ENCODE measurements around the gene DGKA. TPM values are rescaled to one million over a fixed set of nuclear protein-coding genes. Genes with fewer than 3 reads are reported as not detected.

Gene DGKA
- total and polyA plus RNA-seq, 2 of the 4 experiments (the other 2 are of a cell fraction): 71.9 to 75.1 TPM

- H2BK20ac ChIP-seq (ENCODE audit: low read depth, low read length): no peak overlapping the region
- H4K8ac ChIP-seq (ENCODE audit: low read depth in 2 of 2, low read length in 2 of 2): no peak overlapping the region
- no peak overlapping the region for H3K56ac ChIP-seq (ENCODE audit: extremely low read depth, insufficient read depth, low read length)
- no peak overlapping the region for H4K91ac ChIP-seq (ENCODE audit: insufficient read depth, low read depth, low read length)
- ATAC-seq (ENCODE audit: low read depth) (no peak), DNase-seq (no peak)
- H4K20me1 ChIP-seq (ENCODE audit: insufficient read depth, low read length): no peaks in the 10 kb centered on the region
- CTCF ChIA-PET: no interaction called here
- H2AK9ac ChIP-seq (replicated peaks; ENCODE audit: low read depth, low read length, poor library complexity): no peak overlapping the region
- H3K27ac ChIP-seq (ENCODE audit: insufficient read depth, low read length): no peak overlapping the region
- H3K27me3 ChIP-seq (ENCODE audit: control insufficient read depth, insufficient read depth, low read length): no peaks in the 10 kb centered on the region
- intact Hi-C loops (cut with micrococcal nuclease) (loop anchor here (5.0 kb wide), 1 partner anchor 33 kb away; no protein-coding TSS in a partner anchor), in situ Hi-C loops (cut with MboI; ENCODE audit: low sequenced_read_pairs) (no loop called here), dilution Hi-C loops (cut with HindIII; ENCODE audit: low sequenced_read_pairs, unreplicated experiment) (no loop called here)
- no peak overlapping the region for H2BK5ac ChIP-seq (ENCODE audit: low read depth, low read length, poor library complexity, severe bottlenecking)
- H3K18ac ChIP-seq (ENCODE audit: low read depth, low read length): no peak overlapping the region
- H3K4ac ChIP-seq (ENCODE audit: low read depth, low read length): no peak overlapping the region
- no peak overlapping the region for H3K9ac ChIP-seq (ENCODE audit: low read depth, low read length)
- H2BK120ac ChIP-seq (ENCODE audit: low read depth, low read length): no peak overlapping the region
- H4K5ac ChIP-seq (ENCODE audit: low read depth, low read length): no peak overlapping the region
- no peak overlapping the region for H3K4me3 ChIP-seq (ENCODE audit: insufficient read depth, low read depth, low read length)
- no peak overlapping the region for H3K4me2 ChIP-seq (ENCODE audit: low read depth, low read length)
- TF ChIP-seq MXI1 (IDR thresholded peaks at IDR 0.05; ENCODE audit: borderline replicate concordance, low read depth, low read length) (no peak), NFE2L2 (IDR thresholded peaks at IDR 0.05; ENCODE audit: low read depth, low read length) (no peak), RCOR1 (IDR thresholded peaks at IDR 0.05; ENCODE audit: insufficient replicate concordance, low read length) (no peak), MAZ (IDR thresholded peaks at IDR 0.05; ENCODE audit: borderline replicate concordance, low read depth, low read length) (no peak), BHLHE40 (IDR thresholded peaks at IDR 0.05; ENCODE audit: low read depth, low read length) (no peak), SMC3 (IDR thresholded peaks at IDR 0.05; ENCODE audit: low read depth, low read length) (no peak), FOS (IDR thresholded peaks at IDR 0.05; ENCODE audit: low read depth, low read length) (no peak), RAD21 (IDR thresholded peaks at IDR 0.05; ENCODE audit: low read length) (no peak), CHD1 (IDR thresholded peaks at IDR 0.05; ENCODE audit: low read depth, low read length) (no peak), CEBPB (IDR thresholded peaks at IDR 0.05; ENCODE audit: low read depth, low read length) (no peak), POLR2A (IDR thresholded peaks at IDR 0.05; ENCODE audit: low read depth, low read length) (no peak)
- TF ChIP-seq, protein P1, sequence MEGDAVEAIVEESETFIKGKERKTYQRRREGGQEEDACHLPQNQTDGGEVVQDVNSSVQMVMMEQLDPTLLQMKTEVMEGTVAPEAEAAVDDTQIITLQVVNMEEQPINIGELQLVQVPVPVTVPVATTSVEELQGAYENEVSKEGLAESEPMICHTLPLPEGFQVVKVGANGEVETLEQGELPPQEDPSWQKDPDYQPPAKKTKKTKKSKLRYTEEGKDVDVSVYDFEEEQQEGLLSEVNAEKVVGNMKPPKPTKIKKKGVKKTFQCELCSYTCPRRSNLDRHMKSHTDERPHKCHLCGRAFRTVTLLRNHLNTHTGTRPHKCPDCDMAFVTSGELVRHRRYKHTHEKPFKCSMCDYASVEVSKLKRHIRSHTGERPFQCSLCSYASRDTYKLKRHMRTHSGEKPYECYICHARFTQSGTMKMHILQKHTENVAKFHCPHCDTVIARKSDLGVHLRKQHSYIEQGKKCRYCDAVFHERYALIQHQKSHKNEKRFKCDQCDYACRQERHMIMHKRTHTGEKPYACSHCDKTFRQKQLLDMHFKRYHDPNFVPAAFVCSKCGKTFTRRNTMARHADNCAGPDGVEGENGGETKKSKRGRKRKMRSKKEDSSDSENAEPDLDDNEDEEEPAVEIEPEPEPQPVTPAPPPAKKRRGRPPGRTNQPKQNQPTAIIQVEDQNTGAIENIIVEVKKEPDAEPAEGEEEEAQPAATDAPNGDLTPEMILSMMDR (conservative IDR thresholded peaks at IDR 0.05; ENCODE audit: low read depth, low read length): no peak
- TF ChIP-seq, protein P2, sequence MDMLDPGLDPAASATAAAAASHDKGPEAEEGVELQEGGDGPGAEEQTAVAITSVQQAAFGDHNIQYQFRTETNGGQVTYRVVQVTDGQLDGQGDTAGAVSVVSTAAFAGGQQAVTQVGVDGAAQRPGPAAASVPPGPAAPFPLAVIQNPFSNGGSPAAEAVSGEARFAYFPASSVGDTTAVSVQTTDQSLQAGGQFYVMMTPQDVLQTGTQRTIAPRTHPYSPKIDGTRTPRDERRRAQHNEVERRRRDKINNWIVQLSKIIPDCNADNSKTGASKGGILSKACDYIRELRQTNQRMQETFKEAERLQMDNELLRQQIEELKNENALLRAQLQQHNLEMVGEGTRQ (IDR thresholded peaks at IDR 0.05; ENCODE audit: low read depth, low read length): no peak
- no peak overlapping the region for H2AK5ac ChIP-seq (ENCODE audit: low read depth, low read length)
- WGBS, 2 experiments (ENCODE audit: extremely low coverage in 2 of 2, insufficient read length in 1 of 2): no CpG with 5 or more reads among the region's 1 CpG
- no peak overlapping the region for H3K14ac ChIP-seq (replicated peaks; ENCODE audit: low read depth, low read length)
- H3K36me3 ChIP-seq (ENCODE audit: control insufficient read depth, insufficient read depth, low read length): no peaks in the 10 kb centered on the region
- BruUV-seq (replicated peaks): no TSS peak
- POLR2A ChIA-PET (ENCODE audit: unreplicated experiment): no interaction called here
- no peak overlapping the region for H2AFZ ChIP-seq (replicated peaks; ENCODE audit: low read length, poor library complexity)
- no peaks in the 10 kb centered on the region for H3K9me1 ChIP-seq (ENCODE audit: insufficient read depth, low read length)
- no peaks in the 10 kb centered on the region; the same call in 1 of the 2 replicates for H3K4me1 ChIP-seq (ENCODE audit: control insufficient read depth, insufficient read depth, low read length)
- no peaks in the 10 kb centered on the region for H3K9me3 ChIP-seq (ENCODE audit: control insufficient read depth, insufficient read depth, low read length)
- no peaks in the 10 kb centered on the region for H3K79me1 ChIP-seq (ENCODE audit: low read depth in 1 of 2, low read length in 2 of 2)
- H3K23ac ChIP-seq (ENCODE audit: low read depth, low read length): no peak overlapping the region
- H2BK15ac ChIP-seq (ENCODE audit: low read depth, low read length): no peak overlapping the region
Measured at GRCh38 chr12:55885113-55885512, 45.8 kb upstream of the DGKA start.

Data from IMR-90 (cell line).